Smooth muscle cell (in vitro differentiated cells): ENCODE measurements around the gene YY1. TPM values are rescaled to one million over a fixed set of nuclear protein-coding genes. Genes with fewer than 3 reads are reported as not detected.
"Not testable (repeated sequence)": the region's sequence is repeated elsewhere in the genome, so short reads cannot be mapped to it uniquely, and the experiment has no call there.

Experiments
- DNase-seq: peaks from one replicate; lab custom pipeline; 2025; ENCODE audit not compliant: unreplicated experiment; lab: John Stamatoyannopoulos, UW
- H2AFZ ChIP-seq: fragments of 200-600 bp; sonication (generic); 2 replicates; pipeline ENCODE4 v1.6.0; 2016; ENCODE audit warnings: antibody characterized with exemption, low read depth, mild to moderate bottlenecking
- H3F3A ChIP-seq: fragments of 200-600 bp; sonication (generic); 2 replicates; pipeline ENCODE4 v1.6.0; 2017; ENCODE audit warnings: antibody characterized with exemption, low read depth
- H3K27ac ChIP-seq: fragments of 200-600 bp; sonication (generic); 2 replicates; pipeline ENCODE4 v1.5.1; 2016; ENCODE audit warnings: low read depth, mild to moderate bottlenecking
- H3K27me3 ChIP-seq: fragments of 200-600 bp; sonication (generic); 2 replicates; pipeline ENCODE4 v1.6.1; 2016; ENCODE audit warnings: low read depth, mild to moderate bottlenecking
- H3K36me3 ChIP-seq: fragments of 200-600 bp; sonication (generic); 2 replicates; pipeline ENCODE4 v1.5.1; 2016; ENCODE audit warnings: low read depth
- H3K4me1 ChIP-seq: fragments of 200-600 bp; sonication (generic); 2 replicates; pipeline ENCODE4 v1.5.1; 2016; ENCODE audit warnings: low read depth
- H3K4me2 ChIP-seq: fragments of 200-600 bp; sonication (generic); 2 replicates; pipeline ENCODE4 v1.6.0; 2016; ENCODE audit warnings: mild to moderate bottlenecking
- H3K4me3 ChIP-seq: fragments of 200-600 bp; sonication (generic); 2 replicates; pipeline ENCODE4 v1.5.1; 2016; ENCODE audit warnings: mild to moderate bottlenecking
- H3K79me2 ChIP-seq: fragments of 200-600 bp; sonication (generic); 2 replicates; pipeline ENCODE4 v1.6.0; 2016; ENCODE audit warnings: low read depth, mild to moderate bottlenecking
- H3K9ac ChIP-seq: fragments of 200-600 bp; sonication (generic); 2 replicates; pipeline ENCODE4 v1.6.0; 2016; ENCODE audit warnings: low read depth
- H3K9me3 ChIP-seq: fragments of 200-600 bp; sonication (generic); replicated peaks from 2 replicates; pipeline ENCODE4 v1.5.1; 2016; ENCODE audit warnings: low read depth
- H4K20me1 ChIP-seq: fragments of 200-600 bp; sonication (generic); 2 replicates; pipeline ENCODE4 v1.6.0; 2016; ENCODE audit warnings: low read depth
- WGBS: methylation state at CpG from one replicate; pipeline ENCODE4 v1.1.7; 2016; ENCODE audit warnings: low lambda C conversion rate; 5-methylcytosine and 5-hydroxymethylcytosine counted together
- polyA plus RNA-seq: library from polyadenylated mRNA; unstranded; fragments of >200 nt; fragmentation: Nextera tagmentation; extraction: Ambion mirVana; gene quantifications from 2 replicates; pipeline ENCODE4 v1.2.1, GENCODE V29; 2016
- total RNA-seq: library from RNA; depleted of rRNA; stranded (reverse); fragments of >200 nt; gene quantifications from 2 replicates; pipeline ENCODE4 v1.2.3, GENCODE V29; 2014
- TF ChIP-seq, protein P1 (sequence below): fragments of 200-600 bp; sonication (generic); IDR thresholded peaks from 2 replicates; pipeline ENCODE4 v1.5.1; 2017; ENCODE audit warnings: borderline replicate concordance, mild to moderate bottlenecking, antibody characterized with exemption; ENCODE audit not compliant: insufficient read depth, poor library complexity, severe bottlenecking

Gene YY1
- total and polyA plus RNA-seq, 2 experiments from 2014 or later, result 28.2 to 48.7 TPM

GRCh38 chr14:100294963-100295330 is 56.0 kb downstream of the YY1 start:
- no peaks in the 10 kb centered on the region for H3K9me3 ChIP-seq
- H3K4me3 ChIP-seq, result no peak overlapping the region
- 97% methylated on average over 2 of the region's 2 CpGs for WGBS
- no peak overlapping the region for H3K9ac ChIP-seq
- no peak overlapping the region for H2AFZ ChIP-seq
- no peaks in the 10 kb centered on the region for H3K79me2 ChIP-seq
- H3K36me3 ChIP-seq, result no peaks in the 10 kb centered on the region
- TF ChIP-seq, protein P1, sequence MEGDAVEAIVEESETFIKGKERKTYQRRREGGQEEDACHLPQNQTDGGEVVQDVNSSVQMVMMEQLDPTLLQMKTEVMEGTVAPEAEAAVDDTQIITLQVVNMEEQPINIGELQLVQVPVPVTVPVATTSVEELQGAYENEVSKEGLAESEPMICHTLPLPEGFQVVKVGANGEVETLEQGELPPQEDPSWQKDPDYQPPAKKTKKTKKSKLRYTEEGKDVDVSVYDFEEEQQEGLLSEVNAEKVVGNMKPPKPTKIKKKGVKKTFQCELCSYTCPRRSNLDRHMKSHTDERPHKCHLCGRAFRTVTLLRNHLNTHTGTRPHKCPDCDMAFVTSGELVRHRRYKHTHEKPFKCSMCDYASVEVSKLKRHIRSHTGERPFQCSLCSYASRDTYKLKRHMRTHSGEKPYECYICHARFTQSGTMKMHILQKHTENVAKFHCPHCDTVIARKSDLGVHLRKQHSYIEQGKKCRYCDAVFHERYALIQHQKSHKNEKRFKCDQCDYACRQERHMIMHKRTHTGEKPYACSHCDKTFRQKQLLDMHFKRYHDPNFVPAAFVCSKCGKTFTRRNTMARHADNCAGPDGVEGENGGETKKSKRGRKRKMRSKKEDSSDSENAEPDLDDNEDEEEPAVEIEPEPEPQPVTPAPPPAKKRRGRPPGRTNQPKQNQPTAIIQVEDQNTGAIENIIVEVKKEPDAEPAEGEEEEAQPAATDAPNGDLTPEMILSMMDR, result no peak
- H3K27ac ChIP-seq, result no peak overlapping the region
- H3K27me3 ChIP-seq, result no peaks in the 10 kb centered on the region
- H3K4me2 ChIP-seq, result no peak overlapping the region
- no peaks in the 10 kb centered on the region for H3K4me1 ChIP-seq
- DNase-seq, result no peak
- peaks cover 10% of the 10 kb centered on the region for H4K20me1 ChIP-seq
- no peaks in the 10 kb centered on the region for H3F3A ChIP-seq

- Histone ChIP-seq H3K4me2 (no peak overlapping the region), H3K4me1 (no peaks in the 10 kb centered on the region), H2AFZ (no peak overlapping the region), H3F3A (no peaks in the 10 kb centered on the region), H3K36me3 (no peaks in the 10 kb centered on the region), H3K27ac (no peak overlapping the region), H3K4me3 (no peak overlapping the region), H4K20me1 (peaks cover 10% of the 10 kb centered on the region), H3K27me3 (no peaks in the 10 kb centered on the region), H3K79me2 (no peaks in the 10 kb centered on the region), H3K9ac (no peak overlapping the region), H3K9me3 (no peaks in the 10 kb centered on the region)
- DNase-seq, result no peak
- TF ChIP-seq, protein P1, result no peak
- WGBS, result 96% methylated on average over 15 of the region's 16 CpGs
Measured at GRCh38 chr14:100295376-100296105, 56.6 kb downstream of the YY1 start.

- no peaks in the 10 kb centered on the region for H3K79me2 ChIP-seq
- peaks cover 10% of the 10 kb centered on the region for H4K20me1 ChIP-seq
- H3K9me3 ChIP-seq, result no peaks in the 10 kb centered on the region
- H3K27me3 ChIP-seq, result no peaks in the 10 kb centered on the region
- no peaks in the 10 kb centered on the region for H3K36me3 ChIP-seq
- H3K4me1 ChIP-seq, result no peaks in the 10 kb centered on the region
- WGBS, result 98% methylated on average over 9 of the region's 9 CpGs
- H3K4me2 ChIP-seq, result no peak overlapping the region
- no peaks in the 10 kb centered on the region for H3F3A ChIP-seq
- TF ChIP-seq, protein P1, result no peak
- H3K9ac ChIP-seq, result no peak overlapping the region
- no peak for DNase-seq
- H2AFZ ChIP-seq, result no peak overlapping the region
- H3K4me3 ChIP-seq, result no peak overlapping the region
- no peak overlapping the region for H3K27ac ChIP-seq
Measured at GRCh38 chr14:100296106-100296651, 57.2 kb downstream of the YY1 start.

GRCh38 chr14:100296729-100297128 is 57.8 kb downstream of the YY1 start:
- Histone ChIP-seq H3K4me2 (peak overlapping the region; percentile 40), H3K27ac (peak overlapping the region; percentile 48)
- H3K9me3 ChIP-seq, DNase-seq, H3K9ac ChIP-seq, H2AFZ ChIP-seq, H4K20me1 ChIP-seq, H3K4me1 ChIP-seq, H3K27me3 ChIP-seq, H3F3A ChIP-seq, H3K79me2 ChIP-seq, H3K4me3 ChIP-seq, H3K36me3 ChIP-seq: not testable (repeated sequence)
- WGBS, result 97% methylated on average over 11 of the region's 11 CpGs
